Measurements from ENCODE around the gene RNLS. TPM values are rescaled to one million over a fixed set of nuclear protein-coding genes. Genes with fewer than 3 reads are reported as not detected.

RNLS gene
- polyA plus RNA-seq, 3 donors: 3.3 to 3.9 (median 3.7) TPM

DNA sequence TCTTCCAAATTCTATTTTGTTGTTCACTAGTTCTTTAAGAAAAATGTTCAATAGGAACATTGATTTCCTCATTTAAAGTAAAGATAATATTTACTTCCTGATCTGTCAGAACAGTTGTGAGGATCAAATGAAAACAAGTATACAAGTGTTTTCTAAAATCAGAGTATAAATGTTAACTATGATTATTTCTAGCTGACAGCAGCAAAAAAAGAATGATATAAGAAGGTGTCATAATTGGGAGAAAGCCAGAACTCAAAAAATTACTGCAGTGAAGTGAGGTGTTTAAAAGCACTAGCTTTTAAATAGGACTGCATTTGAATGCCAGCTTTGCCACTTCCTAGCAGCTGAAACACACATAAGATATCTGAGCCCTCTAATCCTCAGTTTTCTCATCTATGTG lies 283.3 kb downstream of the RNLS start:
- Mint-ChIP-seq H3K27ac (no peak overlapping the region), H3K27me3 (ENCODE audit: low read depth in 3 of 3) (peaks cover 0 to 2% (median 0%) of the 10 kb centered on the region in 3 donors), H3K4me3 (no peak overlapping the region), H3K4me1 (no peaks in the 10 kb centered on the region), H3K36me3 (no peaks in the 10 kb centered on the region), H3K9me3 (peaks cover 0 to 4% (median 2%) of the 10 kb centered on the region in 7 donors)
- no peaks in the 10 kb centered on the region for H3K4me1 ChIP-seq (ENCODE audit: control insufficient read depth in 1 of 2, insufficient read depth in 2 of 2, low read length in 2 of 2)
- no peak overlapping the region for H2AFZ ChIP-seq (ENCODE audit: insufficient read depth, low read depth, low read length, poor library complexity, severe bottlenecking)
- H3K4me2 ChIP-seq (replicated peaks; ENCODE audit: extremely low read depth, low read length, poor library complexity, severe bottlenecking): no peak overlapping the region
- TF ChIP-seq, protein P1, sequence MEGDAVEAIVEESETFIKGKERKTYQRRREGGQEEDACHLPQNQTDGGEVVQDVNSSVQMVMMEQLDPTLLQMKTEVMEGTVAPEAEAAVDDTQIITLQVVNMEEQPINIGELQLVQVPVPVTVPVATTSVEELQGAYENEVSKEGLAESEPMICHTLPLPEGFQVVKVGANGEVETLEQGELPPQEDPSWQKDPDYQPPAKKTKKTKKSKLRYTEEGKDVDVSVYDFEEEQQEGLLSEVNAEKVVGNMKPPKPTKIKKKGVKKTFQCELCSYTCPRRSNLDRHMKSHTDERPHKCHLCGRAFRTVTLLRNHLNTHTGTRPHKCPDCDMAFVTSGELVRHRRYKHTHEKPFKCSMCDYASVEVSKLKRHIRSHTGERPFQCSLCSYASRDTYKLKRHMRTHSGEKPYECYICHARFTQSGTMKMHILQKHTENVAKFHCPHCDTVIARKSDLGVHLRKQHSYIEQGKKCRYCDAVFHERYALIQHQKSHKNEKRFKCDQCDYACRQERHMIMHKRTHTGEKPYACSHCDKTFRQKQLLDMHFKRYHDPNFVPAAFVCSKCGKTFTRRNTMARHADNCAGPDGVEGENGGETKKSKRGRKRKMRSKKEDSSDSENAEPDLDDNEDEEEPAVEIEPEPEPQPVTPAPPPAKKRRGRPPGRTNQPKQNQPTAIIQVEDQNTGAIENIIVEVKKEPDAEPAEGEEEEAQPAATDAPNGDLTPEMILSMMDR (IDR thresholded peaks at IDR 0.05): no peak
- no peaks in the 10 kb centered on the region for H3K36me3 ChIP-seq (replicated peaks in 1 of 2; ENCODE audit: control insufficient read depth in 1 of 2, insufficient read depth in 2 of 2, low read length in 2 of 2)
- H3K4me3 ChIP-seq (replicated peaks in 1 of 3; ENCODE audit: low read depth in 2 of 3, low read length in 3 of 3): no peak overlapping the region
- no peak for DNase-seq
- no peaks in the 10 kb centered on the region for H4K20me1 ChIP-seq (ENCODE audit: insufficient read depth, low read length)
- H3K27me3 ChIP-seq (ENCODE audit: control insufficient read depth in 2 of 2, insufficient read depth in 2 of 2, low read length in 2 of 2): no peaks in the 10 kb centered on the region
- H3K79me2 ChIP-seq (ENCODE audit: insufficient read depth, low read length): no peaks in the 10 kb centered on the region
- no peak overlapping the region for H3K9ac ChIP-seq (ENCODE audit: insufficient read depth, low read length, poor library complexity, severe bottlenecking)
- intact Hi-C loops (cut with micrococcal nuclease): no loop called here
- H3K9me3 ChIP-seq (replicated peaks in 1 of 2; ENCODE audit: control insufficient read depth in 1 of 2, insufficient read depth in 1 of 2, low read length in 2 of 2): no peaks in the 10 kb centered on the region
- no peak overlapping the region for H3K27ac ChIP-seq (ENCODE audit: low read depth in 1 of 2, low read length in 2 of 2)

DNA sequence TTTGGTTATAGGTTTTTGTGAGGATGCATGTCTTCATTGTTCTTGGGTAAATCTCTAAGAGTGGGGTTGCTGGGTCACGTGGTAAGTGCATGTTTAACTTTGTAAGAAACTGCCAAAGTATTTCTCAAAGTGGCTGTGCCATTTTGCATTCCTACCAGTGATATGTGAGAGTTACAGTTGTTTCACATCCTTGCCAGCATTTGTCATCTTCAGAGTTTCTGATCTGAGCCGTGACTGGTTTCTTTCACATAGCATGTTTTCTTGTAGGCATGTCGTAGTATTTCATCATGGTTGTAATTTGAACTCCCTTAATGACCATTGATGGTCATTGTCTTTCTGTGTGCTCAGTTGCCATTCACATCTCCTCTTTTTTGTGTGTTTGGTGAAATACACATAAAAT lies 286.0 kb downstream of the RNLS start:
- Mint-ChIP-seq H3K36me3 (no peaks in the 10 kb centered on the region), H3K4me3 (no peak overlapping the region), H3K27me3 (ENCODE audit: low read depth in 3 of 3) (peaks cover 0 to 2% (median 0%) of the 10 kb centered on the region in 3 donors), H3K4me1 (peaks cover 3% of the 10 kb centered on the region), H3K27ac (no peak overlapping the region), H3K9me3 (peaks cover 0 to 2% (median 0%) of the 10 kb centered on the region in 7 donors)
- TF ChIP-seq, protein P1 (IDR thresholded peaks at IDR 0.05): no peak
- no peaks in the 10 kb centered on the region for H3K79me2 ChIP-seq (ENCODE audit: insufficient read depth, low read length)
- H3K9ac ChIP-seq (ENCODE audit: insufficient read depth, low read length, poor library complexity, severe bottlenecking): no peak overlapping the region
- WGBS (ENCODE audit: insufficient coverage): 90% methylated on average over 2 of the region's 3 CpGs
- H3K27ac ChIP-seq (ENCODE audit: low read depth in 1 of 2, low read length in 2 of 2): no peak overlapping the region
- intact Hi-C loops (cut with micrococcal nuclease): no loop called here
- H3K27me3 ChIP-seq (ENCODE audit: control insufficient read depth in 2 of 2, insufficient read depth in 2 of 2, low read length in 2 of 2): no peaks in the 10 kb centered on the region
- H4K20me1 ChIP-seq (ENCODE audit: insufficient read depth, low read length): no peaks in the 10 kb centered on the region
- no peak overlapping the region for H3K4me2 ChIP-seq (replicated peaks; ENCODE audit: extremely low read depth, low read length, poor library complexity, severe bottlenecking)
- H3K36me3 ChIP-seq (replicated peaks in 1 of 2; ENCODE audit: control insufficient read depth in 1 of 2, insufficient read depth in 2 of 2, low read length in 2 of 2): no peaks in the 10 kb centered on the region
- no peak overlapping the region for H2AFZ ChIP-seq (ENCODE audit: insufficient read depth, low read depth, low read length, poor library complexity, severe bottlenecking)
- DNase-seq: no peak
- peaks cover 0 to under 1% of the 10 kb centered on the region in 2 donors for H3K4me1 ChIP-seq (ENCODE audit: control insufficient read depth in 1 of 2, insufficient read depth in 2 of 2, low read length in 2 of 2)
- H3K9me3 ChIP-seq (replicated peaks in 1 of 2; ENCODE audit: control insufficient read depth in 1 of 2, insufficient read depth in 1 of 2, low read length in 2 of 2): no peaks in the 10 kb centered on the region
- no peak overlapping the region for H3K4me3 ChIP-seq (replicated peaks in 1 of 3; ENCODE audit: low read depth in 2 of 3, low read length in 3 of 3)

All from CD14-positive monocyte (primary cell).